ENCODE results near the gene MYO5B.

GRCh38 chr18:49967636-49968313, 227.2 kb downstream of the MYO5B start:
- TF ChIP-seq CTCF (IDR thresholded peaks at IDR 0.05): no peak
- no peak for TF ChIP-seq POLR2A (IDR thresholded peaks at IDR 0.05)

Measured in thyroid gland (tissue), 4 donors.